ENCODE data around the gene LUC7L2. TPM values are rescaled to one million over a fixed set of nuclear protein-coding genes. Genes with fewer than 3 reads are reported as not detected.

The LUC7L2 gene
- total RNA-seq, 1 experiment from 2014 or later, result 94.4 TPM

DNA sequence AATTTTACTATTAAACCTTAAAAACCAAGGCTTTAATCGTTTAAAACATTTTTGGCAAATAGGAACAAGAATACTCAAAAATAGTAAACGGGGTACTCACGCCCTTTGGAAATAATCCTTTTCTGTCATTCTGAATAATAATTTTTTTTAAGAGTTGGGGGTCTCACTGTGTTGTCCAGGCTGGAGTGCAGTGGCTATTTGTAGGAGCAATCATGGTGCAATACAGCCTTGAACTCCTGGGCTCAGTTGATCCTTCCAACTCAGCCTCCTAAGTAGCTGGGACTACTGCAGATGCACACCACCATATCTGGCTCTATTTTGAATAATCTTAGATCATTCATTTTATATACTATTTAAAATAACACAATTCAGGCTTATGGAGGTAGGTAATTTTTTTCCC, 24.9 kb downstream of the LUC7L2 start:
- no peak overlapping the region for H3K4me3 Mint-ChIP-seq
- TF ChIP-seq FOXK1 (CRISPR knock-in tag; IDR thresholded peaks at IDR 0.05) (no peak), NFYB (CRISPR knock-in tag; conservative IDR thresholded peaks at IDR 0.05; ENCODE audit: low read depth) (no peak), EMX1 (CRISPR knock-in tag; IDR thresholded peaks at IDR 0.05) (no peak), MYBL2 (CRISPR knock-in tag; IDR thresholded peaks at IDR 0.05) (no peak), ZNF219 (CRISPR knock-in tag; IDR thresholded peaks at IDR 0.05; ENCODE audit: borderline replicate concordance) (no peak), SMAD3 (CRISPR knock-in tag; IDR thresholded peaks at IDR 0.05; ENCODE audit: borderline replicate concordance) (no peak), JUN (CRISPR knock-in tag; IDR thresholded peaks at IDR 0.05) (no peak), FOXJ3 (CRISPR knock-in tag; IDR thresholded peaks at IDR 0.05; ENCODE audit: borderline replicate concordance) (no peak)
- TF ChIP-seq, protein P1, sequence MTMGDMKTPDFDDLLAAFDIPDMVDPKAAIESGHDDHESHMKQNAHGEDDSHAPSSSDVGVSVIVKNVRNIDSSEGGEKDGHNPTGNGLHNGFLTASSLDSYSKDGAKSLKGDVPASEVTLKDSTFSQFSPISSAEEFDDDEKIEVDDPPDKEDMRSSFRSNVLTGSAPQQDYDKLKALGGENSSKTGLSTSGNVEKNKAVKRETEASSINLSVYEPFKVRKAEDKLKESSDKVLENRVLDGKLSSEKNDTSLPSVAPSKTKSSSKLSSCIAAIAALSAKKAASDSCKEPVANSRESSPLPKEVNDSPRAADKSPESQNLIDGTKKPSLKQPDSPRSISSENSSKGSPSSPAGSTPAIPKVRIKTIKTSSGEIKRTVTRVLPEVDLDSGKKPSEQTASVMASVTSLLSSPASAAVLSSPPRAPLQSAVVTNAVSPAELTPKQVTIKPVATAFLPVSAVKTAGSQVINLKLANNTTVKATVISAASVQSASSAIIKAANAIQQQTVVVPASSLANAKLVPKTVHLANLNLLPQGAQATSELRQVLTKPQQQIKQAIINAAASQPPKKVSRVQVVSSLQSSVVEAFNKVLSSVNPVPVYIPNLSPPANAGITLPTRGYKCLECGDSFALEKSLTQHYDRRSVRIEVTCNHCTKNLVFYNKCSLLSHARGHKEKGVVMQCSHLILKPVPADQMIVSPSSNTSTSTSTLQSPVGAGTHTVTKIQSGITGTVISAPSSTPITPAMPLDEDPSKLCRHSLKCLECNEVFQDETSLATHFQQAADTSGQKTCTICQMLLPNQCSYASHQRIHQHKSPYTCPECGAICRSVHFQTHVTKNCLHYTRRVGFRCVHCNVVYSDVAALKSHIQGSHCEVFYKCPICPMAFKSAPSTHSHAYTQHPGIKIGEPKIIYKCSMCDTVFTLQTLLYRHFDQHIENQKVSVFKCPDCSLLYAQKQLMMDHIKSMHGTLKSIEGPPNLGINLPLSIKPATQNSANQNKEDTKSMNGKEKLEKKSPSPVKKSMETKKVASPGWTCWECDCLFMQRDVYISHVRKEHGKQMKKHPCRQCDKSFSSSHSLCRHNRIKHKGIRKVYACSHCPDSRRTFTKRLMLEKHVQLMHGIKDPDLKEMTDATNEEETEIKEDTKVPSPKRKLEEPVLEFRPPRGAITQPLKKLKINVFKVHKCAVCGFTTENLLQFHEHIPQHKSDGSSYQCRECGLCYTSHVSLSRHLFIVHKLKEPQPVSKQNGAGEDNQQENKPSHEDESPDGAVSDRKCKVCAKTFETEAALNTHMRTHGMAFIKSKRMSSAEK (CRISPR knock-in tag; IDR thresholded peaks at IDR 0.05; ENCODE audit: borderline replicate concordance), result no peak
- TF ChIP-seq, protein P2, sequence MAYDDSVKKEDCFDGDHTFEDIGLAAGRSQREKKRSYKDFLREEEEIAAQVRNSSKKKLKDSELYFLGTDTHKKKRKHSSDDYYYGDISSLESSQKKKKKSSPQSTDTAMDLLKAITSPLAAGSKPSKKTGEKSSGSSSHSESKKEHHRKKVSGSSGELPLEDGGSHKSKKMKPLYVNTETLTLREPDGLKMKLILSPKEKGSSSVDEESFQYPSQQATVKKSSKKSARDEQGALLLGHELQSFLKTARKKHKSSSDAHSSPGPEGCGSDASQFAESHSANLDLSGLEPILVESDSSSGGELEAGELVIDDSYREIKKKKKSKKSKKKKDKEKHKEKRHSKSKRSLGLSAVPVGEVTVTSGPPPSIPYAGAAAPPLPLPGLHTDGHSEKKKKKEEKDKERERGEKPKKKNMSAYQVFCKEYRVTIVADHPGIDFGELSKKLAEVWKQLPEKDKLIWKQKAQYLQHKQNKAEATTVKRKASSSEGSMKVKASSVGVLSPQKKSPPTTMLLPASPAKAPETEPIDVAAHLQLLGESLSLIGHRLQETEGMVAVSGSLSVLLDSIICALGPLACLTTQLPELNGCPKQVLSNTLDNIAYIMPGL (CRISPR knock-in tag; IDR thresholded peaks at IDR 0.05), result no peak
- TF ChIP-seq, protein P3, sequence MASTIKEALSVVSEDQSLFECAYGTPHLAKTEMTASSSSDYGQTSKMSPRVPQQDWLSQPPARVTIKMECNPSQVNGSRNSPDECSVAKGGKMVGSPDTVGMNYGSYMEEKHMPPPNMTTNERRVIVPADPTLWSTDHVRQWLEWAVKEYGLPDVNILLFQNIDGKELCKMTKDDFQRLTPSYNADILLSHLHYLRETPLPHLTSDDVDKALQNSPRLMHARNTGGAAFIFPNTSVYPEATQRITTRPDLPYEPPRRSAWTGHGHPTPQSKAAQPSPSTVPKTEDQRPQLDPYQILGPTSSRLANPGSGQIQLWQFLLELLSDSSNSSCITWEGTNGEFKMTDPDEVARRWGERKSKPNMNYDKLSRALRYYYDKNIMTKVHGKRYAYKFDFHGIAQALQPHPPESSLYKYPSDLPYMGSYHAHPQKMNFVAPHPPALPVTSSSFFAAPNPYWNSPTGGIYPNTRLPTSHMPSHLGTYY (CRISPR knock-in tag; IDR thresholded peaks at IDR 0.05), result no peak
- TF ChIP-seq, protein P4, sequence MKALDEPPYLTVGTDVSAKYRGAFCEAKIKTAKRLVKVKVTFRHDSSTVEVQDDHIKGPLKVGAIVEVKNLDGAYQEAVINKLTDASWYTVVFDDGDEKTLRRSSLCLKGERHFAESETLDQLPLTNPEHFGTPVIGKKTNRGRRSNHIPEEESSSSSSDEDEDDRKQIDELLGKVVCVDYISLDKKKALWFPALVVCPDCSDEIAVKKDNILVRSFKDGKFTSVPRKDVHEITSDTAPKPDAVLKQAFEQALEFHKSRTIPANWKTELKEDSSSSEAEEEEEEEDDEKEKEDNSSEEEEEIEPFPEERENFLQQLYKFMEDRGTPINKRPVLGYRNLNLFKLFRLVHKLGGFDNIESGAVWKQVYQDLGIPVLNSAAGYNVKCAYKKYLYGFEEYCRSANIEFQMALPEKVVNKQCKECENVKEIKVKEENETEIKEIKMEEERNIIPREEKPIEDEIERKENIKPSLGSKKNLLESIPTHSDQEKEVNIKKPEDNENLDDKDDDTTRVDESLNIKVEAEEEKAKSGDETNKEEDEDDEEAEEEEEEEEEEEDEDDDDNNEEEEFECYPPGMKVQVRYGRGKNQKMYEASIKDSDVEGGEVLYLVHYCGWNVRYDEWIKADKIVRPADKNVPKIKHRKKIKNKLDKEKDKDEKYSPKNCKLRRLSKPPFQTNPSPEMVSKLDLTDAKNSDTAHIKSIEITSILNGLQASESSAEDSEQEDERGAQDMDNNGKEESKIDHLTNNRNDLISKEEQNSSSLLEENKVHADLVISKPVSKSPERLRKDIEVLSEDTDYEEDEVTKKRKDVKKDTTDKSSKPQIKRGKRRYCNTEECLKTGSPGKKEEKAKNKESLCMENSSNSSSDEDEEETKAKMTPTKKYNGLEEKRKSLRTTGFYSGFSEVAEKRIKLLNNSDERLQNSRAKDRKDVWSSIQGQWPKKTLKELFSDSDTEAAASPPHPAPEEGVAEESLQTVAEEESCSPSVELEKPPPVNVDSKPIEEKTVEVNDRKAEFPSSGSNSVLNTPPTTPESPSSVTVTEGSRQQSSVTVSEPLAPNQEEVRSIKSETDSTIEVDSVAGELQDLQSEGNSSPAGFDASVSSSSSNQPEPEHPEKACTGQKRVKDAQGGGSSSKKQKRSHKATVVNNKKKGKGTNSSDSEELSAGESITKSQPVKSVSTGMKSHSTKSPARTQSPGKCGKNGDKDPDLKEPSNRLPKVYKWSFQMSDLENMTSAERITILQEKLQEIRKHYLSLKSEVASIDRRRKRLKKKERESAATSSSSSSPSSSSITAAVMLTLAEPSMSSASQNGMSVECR (CRISPR knock-in tag; IDR thresholded peaks at IDR 0.05; ENCODE audit: borderline replicate concordance), result no peak
- TF ChIP-seq, protein P5, sequence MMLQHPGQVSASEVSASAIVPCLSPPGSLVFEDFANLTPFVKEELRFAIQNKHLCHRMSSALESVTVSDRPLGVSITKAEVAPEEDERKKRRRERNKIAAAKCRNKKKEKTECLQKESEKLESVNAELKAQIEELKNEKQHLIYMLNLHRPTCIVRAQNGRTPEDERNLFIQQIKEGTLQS (CRISPR knock-in tag; conservative IDR thresholded peaks at IDR 0.05), result no peak
- ATAC-seq (no peak), DNase-seq (ENCODE audit: low spot score) (no peak)
- ChIA-PET POLR2A (no interaction called here), CTCF (no interaction called here)
- H3K27me3 Mint-ChIP-seq (ENCODE audit: low read depth), result no peaks in the 10 kb centered on the region
- H3K27ac Mint-ChIP-seq, result no peak overlapping the region
- H3K9me3 Mint-ChIP-seq, result no peaks in the 10 kb centered on the region; the same call in 1 of the 2 replicates
- H3K36me3 Mint-ChIP-seq, result peaks cover 47% of the 10 kb centered on the region
- H3K4me1 Mint-ChIP-seq, result no peaks in the 10 kb centered on the region

DNA sequence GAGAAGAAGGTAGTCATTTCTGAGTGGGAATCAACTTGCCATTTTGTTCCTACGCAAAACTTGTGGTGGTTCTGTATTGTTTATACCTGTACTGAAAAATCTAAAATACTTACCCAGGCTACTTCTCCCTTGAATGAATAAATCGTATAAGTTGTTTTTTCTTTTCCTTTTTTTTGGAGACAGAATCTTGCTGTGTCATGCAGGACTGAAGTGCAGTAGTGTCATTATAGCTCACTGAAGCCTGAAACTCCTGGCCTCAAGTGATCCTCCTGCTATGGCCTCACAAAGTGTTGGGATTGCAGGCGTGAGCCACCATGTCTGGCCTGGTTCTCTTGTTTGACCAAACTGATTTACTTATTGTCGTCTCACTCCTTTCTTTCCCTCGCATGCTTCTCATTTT, 27.9 kb downstream of the LUC7L2 start:
- no peak for ATAC-seq
- H3K9me3 Mint-ChIP-seq, result no peaks in the 10 kb centered on the region; the same call in 1 of the 2 replicates
- TF ChIP-seq ZNF121 (CRISPR knock-in tag; IDR thresholded peaks at IDR 0.05) (no peak), JUN (CRISPR knock-in tag; IDR thresholded peaks at IDR 0.05) (no peak), CBFB (CRISPR knock-in tag; IDR thresholded peaks at IDR 0.05; ENCODE audit: low read depth) (no peak), ZNF263 (CRISPR knock-in tag; IDR thresholded peaks at IDR 0.05; ENCODE audit: low read depth) (no peak), ELF4 (CRISPR knock-in tag; IDR thresholded peaks at IDR 0.05; ENCODE audit: low read depth) (no peak), TEAD1 (CRISPR knock-in tag; IDR thresholded peaks at IDR 0.05) (no peak), FOXJ3 (CRISPR knock-in tag; IDR thresholded peaks at IDR 0.05; ENCODE audit: borderline replicate concordance) (no peak), NFYB (CRISPR knock-in tag; conservative IDR thresholded peaks at IDR 0.05; ENCODE audit: low read depth) (no peak), OVOL2 (CRISPR knock-in tag; IDR thresholded peaks at IDR 0.05; ENCODE audit: borderline replicate concordance) (no peak), ESRRA (CRISPR knock-in tag; IDR thresholded peaks at IDR 0.05; ENCODE audit: borderline replicate concordance) (no peak), JAZF1 (CRISPR knock-in tag; IDR thresholded peaks at IDR 0.05) (no peak), ZNF396 (CRISPR knock-in tag; IDR thresholded peaks at IDR 0.05; ENCODE audit: borderline replicate concordance) (no peak), MYBL2 (CRISPR knock-in tag; IDR thresholded peaks at IDR 0.05) (no peak)
- TF ChIP-seq, protein P6, sequence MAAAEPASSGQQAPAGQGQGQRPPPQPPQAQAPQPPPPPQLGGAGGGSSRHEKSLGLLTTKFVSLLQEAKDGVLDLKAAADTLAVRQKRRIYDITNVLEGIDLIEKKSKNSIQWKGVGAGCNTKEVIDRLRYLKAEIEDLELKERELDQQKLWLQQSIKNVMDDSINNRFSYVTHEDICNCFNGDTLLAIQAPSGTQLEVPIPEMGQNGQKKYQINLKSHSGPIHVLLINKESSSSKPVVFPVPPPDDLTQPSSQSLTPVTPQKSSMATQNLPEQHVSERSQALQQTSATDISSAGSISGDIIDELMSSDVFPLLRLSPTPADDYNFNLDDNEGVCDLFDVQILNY (CRISPR knock-in tag; IDR thresholded peaks at IDR 0.05), result no peak

More for the DNA sequence above, 27.9 kb downstream of the LUC7L2 start:
- Mint-ChIP-seq H3K27me3 (ENCODE audit: low read depth) (no peaks in the 10 kb centered on the region), H3K4me3 (no peak overlapping the region), H3K27ac (peak overlapping the region; percentile 54), H3K36me3 (peaks cover 54% of the 10 kb centered on the region), H3K4me1 (no peaks in the 10 kb centered on the region)
- POLR2A ChIA-PET, result no interaction called here
- CTCF ChIA-PET, result no interaction called here
- DNase-seq (ENCODE audit: low spot score), result no peak
